PFSK-1 (cell line): ENCODE data around the gene B3GNT3.
A peak's percentile ranks its signal among the peaks of the same experiment; 100 is the strongest.

ENCODE experiments used
- FOXP2 ChIP-seq: optimal IDR thresholded peaks from 2 replicates; pipeline ENCODE3; 2011; ENCODE audit warnings: borderline replicate concordance, control low read depth, inconsistent platforms; ENCODE audit not compliant: insufficient read depth; ENCODE audit errors: extremely low read length, extremely low read depth
- POLR2AphosphoS5 ChIP-seq: IDR thresholded peaks from 2 replicates; pipeline ENCODE4 v1.6.1; 2012; ENCODE audit warnings: low read depth, mild to moderate bottlenecking, control low read depth, low read length, moderate library complexity
- SIN3A ChIP-seq: IDR thresholded peaks from 2 replicates; pipeline ENCODE4 v1.6.1; 2012; ENCODE audit warnings: mild to moderate bottlenecking, low read length, moderate library complexity, borderline replicate concordance; ENCODE audit not compliant: insufficient read depth
- TAF1 ChIP-seq: IDR thresholded peaks from 2 replicates; pipeline ENCODE4 v1.6.1; 2012; ENCODE audit warnings: low read length, control low read depth, borderline replicate concordance; ENCODE audit not compliant: insufficient read depth
- TF ChIP-seq, protein P1 (sequence below), 2 experiments: IDR thresholded peaks; 2 replicates each; pipeline versions ENCODE4 v1.6.1 to v1.8.0; 2011 to 2012; ENCODE audit warnings: low read depth in 2 of 2, low read length in 2 of 2, control low read depth in 1 of 2, inconsistent platforms in 1 of 2, mild to moderate bottlenecking in 1 of 2, moderate library complexity in 1 of 2; ENCODE audit not compliant: insufficient read depth in 1 of 2

Gene B3GNT3

DNA sequence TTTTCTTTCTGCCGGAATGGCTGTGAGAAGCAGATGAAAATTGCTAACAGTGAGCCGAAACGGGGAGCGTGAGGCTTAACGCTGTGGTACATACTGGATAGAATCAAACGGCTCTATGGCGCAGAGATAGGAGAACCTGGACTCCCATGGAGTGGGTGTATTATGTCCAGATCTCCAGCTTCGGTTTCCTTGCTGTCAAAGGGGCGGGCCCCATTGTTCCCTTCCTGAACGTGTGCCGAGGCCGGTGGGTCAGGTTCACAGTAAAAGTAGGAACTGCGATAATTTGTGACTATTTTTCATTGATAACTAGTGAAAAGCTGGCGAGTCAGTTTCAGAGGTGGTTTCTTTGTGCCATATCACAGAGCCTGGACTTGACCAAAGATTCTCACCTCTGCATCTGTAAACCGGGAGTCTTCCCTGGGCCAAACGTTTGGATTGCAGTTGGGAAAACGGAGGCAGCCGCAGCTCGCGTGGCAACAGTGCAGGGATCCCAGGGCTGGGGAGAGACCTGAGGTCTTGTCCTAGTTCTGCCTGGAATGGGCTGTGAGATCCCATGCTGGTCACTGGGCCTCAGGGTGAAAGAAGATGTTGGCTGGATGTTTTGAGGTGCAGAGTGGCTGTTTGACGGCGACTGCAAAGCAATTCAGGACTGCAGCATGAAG, 65.5 kb downstream of the B3GNT3 start:
- TF ChIP-seq FOXP2 (no peak), TAF1 (no peak), POLR2AphosphoS5 (no peak; the same call in 1 of the 2 replicates), SIN3A (no peak)
- TF ChIP-seq, protein P1, sequence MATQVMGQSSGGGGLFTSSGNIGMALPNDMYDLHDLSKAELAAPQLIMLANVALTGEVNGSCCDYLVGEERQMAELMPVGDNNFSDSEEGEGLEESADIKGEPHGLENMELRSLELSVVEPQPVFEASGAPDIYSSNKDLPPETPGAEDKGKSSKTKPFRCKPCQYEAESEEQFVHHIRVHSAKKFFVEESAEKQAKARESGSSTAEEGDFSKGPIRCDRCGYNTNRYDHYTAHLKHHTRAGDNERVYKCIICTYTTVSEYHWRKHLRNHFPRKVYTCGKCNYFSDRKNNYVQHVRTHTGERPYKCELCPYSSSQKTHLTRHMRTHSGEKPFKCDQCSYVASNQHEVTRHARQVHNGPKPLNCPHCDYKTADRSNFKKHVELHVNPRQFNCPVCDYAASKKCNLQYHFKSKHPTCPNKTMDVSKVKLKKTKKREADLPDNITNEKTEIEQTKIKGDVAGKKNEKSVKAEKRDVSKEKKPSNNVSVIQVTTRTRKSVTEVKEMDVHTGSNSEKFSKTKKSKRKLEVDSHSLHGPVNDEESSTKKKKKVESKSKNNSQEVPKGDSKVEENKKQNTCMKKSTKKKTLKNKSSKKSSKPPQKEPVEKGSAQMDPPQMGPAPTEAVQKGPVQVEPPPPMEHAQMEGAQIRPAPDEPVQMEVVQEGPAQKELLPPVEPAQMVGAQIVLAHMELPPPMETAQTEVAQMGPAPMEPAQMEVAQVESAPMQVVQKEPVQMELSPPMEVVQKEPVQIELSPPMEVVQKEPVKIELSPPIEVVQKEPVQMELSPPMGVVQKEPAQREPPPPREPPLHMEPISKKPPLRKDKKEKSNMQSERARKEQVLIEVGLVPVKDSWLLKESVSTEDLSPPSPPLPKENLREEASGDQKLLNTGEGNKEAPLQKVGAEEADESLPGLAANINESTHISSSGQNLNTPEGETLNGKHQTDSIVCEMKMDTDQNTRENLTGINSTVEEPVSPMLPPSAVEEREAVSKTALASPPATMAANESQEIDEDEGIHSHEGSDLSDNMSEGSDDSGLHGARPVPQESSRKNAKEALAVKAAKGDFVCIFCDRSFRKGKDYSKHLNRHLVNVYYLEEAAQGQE (IDR thresholded peaks at IDR 0.05; ENCODE audit: insufficient read depth in 1 of 2, low read depth in 2 of 2, low read length in 2 of 2), result no peak

DNA sequence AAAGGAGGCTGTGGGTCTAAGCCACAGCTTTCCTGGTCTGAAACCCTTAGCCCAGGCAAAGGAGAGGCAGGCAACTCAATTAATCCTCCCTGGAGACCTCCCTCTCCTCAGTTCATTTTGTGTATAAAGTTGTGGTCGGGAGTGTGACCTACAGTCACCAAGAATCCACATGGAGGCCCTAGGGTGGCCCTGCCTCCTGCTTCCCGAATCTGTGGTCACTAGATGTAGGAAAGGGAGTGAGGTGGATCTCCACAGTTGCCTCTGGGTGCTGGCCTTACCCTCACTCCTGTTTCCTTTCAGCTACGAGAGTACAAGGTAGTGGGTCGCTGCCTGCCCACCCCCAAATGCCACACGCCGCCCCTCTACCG, 66.0 kb downstream of the B3GNT3 start:
- TF ChIP-seq POLR2AphosphoS5 (peak; percentile 35; the same call in 1 of the 2 replicates), TAF1 (no peak), FOXP2 (no peak)

DNA sequence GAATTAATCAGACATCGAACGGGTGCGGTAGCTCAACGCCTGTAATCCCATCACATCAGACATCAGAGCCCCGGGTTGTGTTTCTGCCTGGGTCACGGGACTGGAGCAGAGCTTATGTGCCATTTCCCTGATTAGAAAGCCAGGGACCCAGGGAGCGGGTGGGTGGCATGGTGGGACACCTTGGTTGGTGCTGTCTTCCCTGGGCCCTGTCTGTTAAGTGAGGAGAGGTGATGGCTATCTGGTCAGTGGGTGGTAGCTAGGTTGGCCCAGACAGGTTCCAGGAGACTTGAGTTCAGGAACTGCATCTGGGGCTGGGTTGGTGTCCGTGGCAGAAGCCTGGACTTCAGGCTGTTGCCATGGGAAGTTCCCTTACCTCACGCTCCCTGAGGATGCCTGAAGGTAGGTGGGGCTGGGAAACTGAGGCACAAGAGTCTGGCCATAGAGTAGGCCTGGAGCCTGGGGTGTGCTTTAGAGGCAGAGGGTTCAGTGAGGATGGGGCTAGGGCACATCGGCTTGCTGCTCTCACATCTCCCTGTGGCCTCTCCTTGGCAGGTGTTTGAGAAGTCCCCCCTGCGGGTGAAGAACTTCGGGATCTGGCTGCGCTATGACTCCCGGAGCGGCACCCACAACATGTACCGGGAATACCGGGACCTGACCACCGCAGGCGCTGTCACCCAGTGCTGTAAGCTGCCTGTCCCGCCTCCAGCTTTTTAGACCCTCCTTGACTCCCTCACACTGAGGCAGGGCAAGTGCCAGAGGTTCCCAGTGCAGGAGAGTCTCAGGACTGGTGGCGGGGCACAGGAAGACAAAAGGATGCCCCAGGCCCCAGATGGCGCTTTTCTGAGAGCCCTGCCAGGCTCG, 66.8 kb downstream of the B3GNT3 start:
- peak; percentile 44 for TF ChIP-seq POLR2AphosphoS5
- TF ChIP-seq, protein P1 (IDR thresholded peaks at IDR 0.05; ENCODE audit: insufficient read depth in 1 of 2, low read depth in 2 of 2, low read length in 2 of 2), result no peak

DNA sequence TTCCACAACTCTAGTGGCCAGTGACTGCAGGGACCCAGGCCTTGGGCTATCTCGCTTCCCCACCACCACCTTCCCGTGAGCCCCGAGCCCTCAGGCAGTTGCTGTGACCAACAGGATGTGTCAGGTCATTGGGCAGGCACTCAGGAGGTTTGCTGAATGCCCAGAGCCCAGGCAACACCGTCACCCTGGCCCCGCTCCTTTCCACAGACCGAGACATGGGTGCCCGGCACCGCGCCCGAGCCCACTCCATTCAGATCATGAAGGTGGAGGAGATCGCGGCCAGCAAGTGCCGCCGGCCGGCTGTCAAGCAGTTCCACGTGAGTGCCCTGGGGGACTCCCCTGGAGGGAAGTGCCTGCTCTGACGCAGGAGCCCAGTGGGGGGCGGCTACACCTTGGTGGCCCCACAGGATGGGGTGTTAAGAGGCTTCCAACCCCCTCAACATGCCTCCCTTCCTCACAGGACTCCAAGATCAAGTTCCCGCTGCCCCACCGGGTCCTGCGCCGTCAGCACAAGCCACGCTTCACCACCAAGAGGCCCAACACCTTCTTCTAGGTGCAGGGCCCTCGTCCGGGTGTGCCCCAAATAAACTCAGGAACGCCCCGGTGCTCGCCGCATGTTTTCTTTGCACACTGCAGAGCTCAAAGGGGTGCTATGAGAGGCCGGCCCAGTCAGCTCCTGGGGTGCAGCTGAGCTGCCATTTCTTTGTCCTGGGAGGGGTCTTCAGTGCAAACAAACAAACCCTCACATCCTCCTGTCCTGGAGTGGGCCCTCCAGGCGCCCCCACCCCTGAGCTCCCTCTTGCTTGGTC, 68.0 kb downstream of the B3GNT3 start:
- no peak for TF ChIP-seq POLR2AphosphoS5
- TF ChIP-seq, protein P1 (IDR thresholded peaks at IDR 0.05; ENCODE audit: insufficient read depth in 1 of 2, low read depth in 2 of 2, low read length in 2 of 2), result no peak
- no peak for TF ChIP-seq TAF1
- TF ChIP-seq FOXP2, result no peak
- TF ChIP-seq SIN3A, result no peak
